H9 (cell line): ENCODE measurements around the gene DSG2. TPM values are rescaled to one million over a fixed set of nuclear protein-coding genes. Genes with fewer than 3 reads are reported as not detected.

Experiments used
- DNase-seq: peaks from one replicate; pipeline ENCODE4 v3.0.0-alpha.2; 2017
- H2AFZ ChIP-seq: one replicate; pipeline ENCODE4 v1.6.1; 2013; ENCODE audit warnings: mild to moderate bottlenecking, low read length, control low read depth, moderate library complexity
- H2AK5ac ChIP-seq: 2 replicates; pipeline ENCODE4 v1.6.1; 2013; ENCODE audit warnings: low read length, control low read depth, mixed read lengths; ENCODE audit not compliant: insufficient read length
- H2BK120ac ChIP-seq: one replicate; pipeline ENCODE4 v1.6.1; 2013; ENCODE audit warnings: low read depth, mild to moderate bottlenecking, low read length, control low read depth, inconsistent platforms; ENCODE audit not compliant: poor library complexity, severe bottlenecking
- H2BK12ac ChIP-seq: 2 replicates; pipeline ENCODE4 v1.6.1; 2013; ENCODE audit warnings: low read length, control low read depth, mixed read lengths, low read depth; ENCODE audit not compliant: insufficient read length
- H2BK15ac ChIP-seq: 2 replicates; pipeline ENCODE4 v1.6.1; 2013; ENCODE audit warnings: low read depth, low read length, control low read depth
- H2BK20ac ChIP-seq: one replicate; pipeline ENCODE4 v1.6.1; 2013; ENCODE audit warnings: low read depth, mild to moderate bottlenecking, low read length, control low read depth, inconsistent platforms; ENCODE audit not compliant: poor library complexity, severe bottlenecking
- H2BK5ac ChIP-seq: 2 replicates; pipeline ENCODE4 v1.6.1; 2013; ENCODE audit warnings: low read length, control low read depth, mixed read lengths; ENCODE audit not compliant: insufficient read length
- H3K14ac ChIP-seq: 2 replicates; pipeline ENCODE4 v1.6.1; 2013; ENCODE audit warnings: low read length, control low read depth; ENCODE audit not compliant: insufficient read depth
- H3K18ac ChIP-seq: 2 replicates; pipeline ENCODE4 v1.6.1; 2013; ENCODE audit warnings: low read depth, mild to moderate bottlenecking, mixed read lengths, low read length, control low read depth; ENCODE audit not compliant: insufficient read length
- H3K23ac ChIP-seq: 2 replicates; pipeline ENCODE4 v1.6.1; 2013; ENCODE audit warnings: low read length, control low read depth, mixed read lengths, low read depth; ENCODE audit not compliant: insufficient read length
- H3K23me2 ChIP-seq: 2 replicates; pipeline ENCODE4 v1.6.1; 2013; ENCODE audit warnings: low read depth, mild to moderate bottlenecking, mixed read lengths, low read length, control low read depth; ENCODE audit not compliant: insufficient read length, poor library complexity, severe bottlenecking
- H3K27ac ChIP-seq: 2 replicates; pipeline ENCODE4 v1.5.1; 2013; ENCODE audit warnings: low read length, control low read depth, mixed read lengths, low read depth; ENCODE audit not compliant: insufficient read length
- H3K27me3 ChIP-seq: 2 replicates; pipeline ENCODE4 v1.6.1; 2013; ENCODE audit warnings: low read length, control low read depth, inconsistent platforms; ENCODE audit not compliant: insufficient read depth
- H3K4ac ChIP-seq: 2 replicates; pipeline ENCODE4 v1.6.1; 2013; ENCODE audit warnings: low read depth, mild to moderate bottlenecking, control low read depth, inconsistent platforms, low read length, moderate library complexity
- H3K4me1 ChIP-seq: 2 replicates; pipeline ENCODE4 v1.6.1; 2013; ENCODE audit warnings: low read length, control low read depth, inconsistent platforms; ENCODE audit not compliant: insufficient read depth
- H3K4me2 ChIP-seq: 2 replicates; pipeline ENCODE4 v1.6.1; 2013; ENCODE audit warnings: low read length, control low read depth, mixed read lengths; ENCODE audit not compliant: insufficient read length, insufficient read depth
- H3K56ac ChIP-seq: 2 replicates; pipeline ENCODE4 v1.6.1; 2013; ENCODE audit warnings: low read depth, mild to moderate bottlenecking, mixed read lengths, low read length, control low read depth; ENCODE audit not compliant: insufficient read length
- H3K79me1 ChIP-seq: 2 replicates; pipeline ENCODE4 v1.6.1; 2013; ENCODE audit warnings: low read depth, mild to moderate bottlenecking, moderate library complexity, low read length, control low read depth, inconsistent platforms; ENCODE audit not compliant: insufficient read depth, poor library complexity, severe bottlenecking
- H3K79me2 ChIP-seq: 2 replicates; pipeline ENCODE4 v1.6.1; 2013; ENCODE audit warnings: low read length, control low read depth, inconsistent platforms; ENCODE audit not compliant: insufficient read depth
- H3K9ac ChIP-seq: 2 replicates; pipeline ENCODE4 v1.6.1; 2013; ENCODE audit warnings: low read length, control low read depth, mixed read lengths; ENCODE audit not compliant: insufficient read length; ENCODE audit errors: extremely low read depth
- H3K9me3 ChIP-seq: one replicate; pipeline ENCODE4 v1.6.1; 2013; ENCODE audit warnings: low read depth, low read length, inconsistent platforms; ENCODE audit not compliant: control insufficient read depth
- H3T11ph ChIP-seq: one replicate; pipeline ENCODE4 v1.6.1; 2013; ENCODE audit warnings: mild to moderate bottlenecking, low read length, control low read depth, inconsistent platforms
- H4K20me1 ChIP-seq: one replicate; pipeline ENCODE4 v1.6.1; 2013; ENCODE audit not compliant: control insufficient read depth, insufficient read length, insufficient read depth
- H4K5ac ChIP-seq: 2 replicates; pipeline ENCODE4 v1.6.1; 2013; ENCODE audit warnings: low read depth, mild to moderate bottlenecking, mixed read lengths, low read length, control low read depth; ENCODE audit not compliant: insufficient read length
- H4K8ac ChIP-seq: replicated peaks from 2 replicates; pipeline ENCODE4 v1.6.1; 2013; ENCODE audit warnings: low read length, control low read depth, mixed read lengths, low read depth; ENCODE audit not compliant: insufficient read length
- H4K91ac ChIP-seq: 2 replicates; pipeline ENCODE4 v1.6.1; 2013; ENCODE audit warnings: low read depth, mild to moderate bottlenecking, moderate library complexity, mixed read lengths, low read length, control low read depth; ENCODE audit not compliant: insufficient read length
- H3K27ac Mint-ChIP-seq, 3 experiments: 2 replicates in 2 of 3; 3 replicates in 1 of 3; pipeline ENCODE4 v1.8.0; 2020 to 2021; ENCODE audit warnings: mixed read lengths in 3 of 3, mild to moderate bottlenecking in 1 of 3, moderate library complexity in 1 of 3
- H3K27me3 Mint-ChIP-seq: 2 replicates; pipeline ENCODE4 v1.8.0; 2021; ENCODE audit warnings: low read depth, mild to moderate bottlenecking, moderate library complexity, mixed read lengths
- H3K36me3 Mint-ChIP-seq, 3 experiments: 2 replicates in 2 of 3; 3 replicates in 1 of 3; pipeline ENCODE4 v1.8.0; 2020 to 2021; ENCODE audit warnings: low read depth in 3 of 3, mixed read lengths in 3 of 3; ENCODE audit not compliant: insufficient read depth in 1 of 3
- H3K4me1 Mint-ChIP-seq, 2 experiments: 2 replicates each; pipeline ENCODE4 v1.8.0; 2020; ENCODE audit warnings: mixed read lengths in 2 of 2
- H3K4me3 Mint-ChIP-seq, 2 experiments: 2 replicates in 1 of 2; 3 replicates in 1 of 2; pipeline ENCODE4 v1.8.0; 2020 to 2021; ENCODE audit warnings: mild to moderate bottlenecking in 2 of 2, mixed read lengths in 2 of 2, moderate library complexity in 1 of 2
- H3K9me3 Mint-ChIP-seq, 2 experiments: 2 replicates in 1 of 2; 3 replicates in 1 of 2; pipeline ENCODE4 v1.8.0; 2020; ENCODE audit warnings: mild to moderate bottlenecking in 2 of 2, mixed read lengths in 2 of 2, moderate library complexity in 1 of 2
- CTCF ChIP-seq: fragments of 200-600 bp; sonication (generic); conservative IDR thresholded peaks from 3 replicates; pipeline ENCODE4 v1.8.0; 2021; ENCODE audit warnings: antibody characterized with exemption, mild to moderate bottlenecking
- WGBS: extraction: QIAGEN DNeasy Blood & Tissue Kit; methylation state at CpG from one replicate; pipeline ENCODE4 v1.1.7; 2013; ENCODE audit warnings: missing lambda C conversion rate, low lambda C conversion rate, mixed read lengths; ENCODE audit not compliant: insufficient read length; ENCODE audit errors: extremely low coverage; 5-methylcytosine and 5-hydroxymethylcytosine counted together
- total RNA-seq: library from RNA; stranded (reverse); gene quantifications from 2 replicates; pipeline ENCODE4 v1.2.1, GENCODE V29; 2021

The DSG2 gene
- total RNA-seq, 1 experiment from 2014 or later = 107 TPM

- Histone ChIP-seq H3K4me1 (no peaks in the 10 kb centered on the region), H4K91ac (no peak overlapping the region), H4K20me1 (no peaks in the 10 kb centered on the region), H2BK15ac (no peak overlapping the region), H3K18ac (no peak overlapping the region), H3K23me2 (no peaks in the 10 kb centered on the region), H3K79me2 (no peaks in the 10 kb centered on the region), H4K5ac (no peak overlapping the region), H3T11ph (no peak overlapping the region), H2BK20ac (no peak overlapping the region), H3K9me3 (no peaks in the 10 kb centered on the region), H3K23ac (no peak overlapping the region), H2BK12ac (no peak overlapping the region), H2AFZ (no peak overlapping the region), H3K4ac (no peak overlapping the region), H3K27me3 (no peaks in the 10 kb centered on the region), H3K27ac (no peak overlapping the region), H2BK5ac (no peak overlapping the region), H3K14ac (no peak overlapping the region), H3K4me2 (no peak overlapping the region), H4K8ac (no peak overlapping the region), H2BK120ac (no peak overlapping the region), H3K56ac (no peak overlapping the region), H3K79me1 (no peaks in the 10 kb centered on the region), H3K9ac (no peak overlapping the region), H2AK5ac (no peak overlapping the region)
- no CpG with 5 or more reads among the region's 3 CpGs for WGBS
- no peak for TF ChIP-seq CTCF
- H3K36me3 Mint-ChIP-seq = no peaks in the 10 kb centered on the region
- H3K27me3 Mint-ChIP-seq = no peaks in the 10 kb centered on the region; the same call in 1 of the 2 replicates
- H3K9me3 Mint-ChIP-seq = no peaks in the 10 kb centered on the region
- no peak for DNase-seq
- H3K4me1 Mint-ChIP-seq = peaks cover 8 to 9% of the 10 kb centered on the region in 2 experiments
- H3K27ac Mint-ChIP-seq = no peak overlapping the region
- H3K4me3 Mint-ChIP-seq = no peak overlapping the region
Observed at GRCh38 chr18:31575515-31576257, 77.7 kb downstream of the DSG2 start.
